HepG2 (cell line): Measurements from ENCODE around the gene EIF3A. TPM values are rescaled to one million over a fixed set of nuclear protein-coding genes. Genes with fewer than 3 reads are reported as not detected.

Experiments
- ADNP ChIP-seq: sonication (generic); formaldehyde crosslinking; IDR thresholded peaks from 2 replicates; pipeline ENCODE4 v1.4.0; 2020; ENCODE audit warnings: missing genetic modification reagents
- EED ChIP-seq: sonication (generic); formaldehyde crosslinking; IDR thresholded peaks from 2 replicates; pipeline ENCODE4 v1.5.0; 2020; ENCODE audit warnings: mild to moderate bottlenecking, missing genetic modification reagents
- ETS1 ChIP-seq: sonication (generic); formaldehyde crosslinking; IDR thresholded peaks from 2 replicates; pipeline ENCODE4 v1.4.0; 2020; ENCODE audit warnings: missing genetic modification reagents
- KDM6A ChIP-seq: IDR thresholded peaks from 2 replicates; pipeline ENCODE4 v1.6.1; 2016; ENCODE audit warnings: low read depth
- NFIB ChIP-seq: sonication (generic); formaldehyde crosslinking; IDR thresholded peaks from 2 replicates; pipeline ENCODE4 v1.9.0; 2021; ENCODE audit warnings: missing genetic modification reagents, mild to moderate bottlenecking, borderline replicate concordance
- NONO ChIP-seq, 2 experiments: fragments of 450-650 bp in 1 of 2; sonication (generic) in 1 of 2; formaldehyde crosslinking in 1 of 2; IDR thresholded peaks in 1 of 2; conservative IDR thresholded peaks in 1 of 2; 2 replicates each; pipeline versions ENCODE4 v1.6.1 to v1.8.0; 2017 to 2022; ENCODE audit warnings: mild to moderate bottlenecking in 1 of 2, missing genetic modification reagents in 1 of 2, moderate library complexity in 1 of 2
- NRL ChIP-seq: sonication (generic); formaldehyde crosslinking; IDR thresholded peaks from 2 replicates; pipeline ENCODE4 v1.5.0; 2020; ENCODE audit warnings: missing genetic modification reagents, mild to moderate bottlenecking, moderate library complexity, borderline replicate concordance
- PATZ1 ChIP-seq: sonication (generic); formaldehyde crosslinking; IDR thresholded peaks from 2 replicates; pipeline ENCODE4 v1.4.0; 2020; ENCODE audit warnings: missing genetic modification reagents
- PAWR ChIP-seq: sonication (generic); formaldehyde crosslinking; IDR thresholded peaks from 2 replicates; pipeline ENCODE4 v1.4.0; 2020; ENCODE audit warnings: missing genetic modification reagents, mild to moderate bottlenecking, borderline replicate concordance
- PITX1 ChIP-seq: sonication (generic); formaldehyde crosslinking; IDR thresholded peaks from 2 replicates; pipeline ENCODE4 v1.5.1; 2020; ENCODE audit warnings: mild to moderate bottlenecking, missing genetic modification reagents
- RFX3 ChIP-seq: IDR thresholded peaks from 2 replicates; pipeline ENCODE4 v1.6.1; 2016; ENCODE audit warnings: missing biosample characterization, missing genetic modification reagents
- TRIM22 ChIP-seq: fragments of 450-650 bp; IDR thresholded peaks from 2 replicates; pipeline ENCODE4 v1.6.1; 2017
- ZNF138 ChIP-seq: sonication (generic); formaldehyde crosslinking; IDR thresholded peaks from 2 replicates; pipeline ENCODE4 v1.5.0; 2020; ENCODE audit warnings: mild to moderate bottlenecking, low read depth, missing genetic modification reagents
- ZNF18 ChIP-seq: sonication (generic); formaldehyde crosslinking; IDR thresholded peaks from 2 replicates; pipeline ENCODE4 v1.8.0; 2022; ENCODE audit warnings: mild to moderate bottlenecking, missing genetic modification reagents; ENCODE audit not compliant: insufficient replicate concordance
- ZNF3 ChIP-seq: IDR thresholded peaks from 2 replicates; pipeline ENCODE4 v1.7.0; 2017; ENCODE audit warnings: inconsistent platforms
- ZNF556 ChIP-seq: sonication (generic); formaldehyde crosslinking; IDR thresholded peaks from 2 replicates; pipeline ENCODE4 v1.4.0; 2020; ENCODE audit warnings: mild to moderate bottlenecking, missing genetic modification reagents, borderline replicate concordance
- ZNF570 ChIP-seq: sonication (generic); formaldehyde crosslinking; IDR thresholded peaks from 2 replicates; pipeline ENCODE4 v1.4.0; 2020; ENCODE audit warnings: mild to moderate bottlenecking, missing genetic modification reagents, borderline replicate concordance
- ZNF615 ChIP-seq: sonication (generic); formaldehyde crosslinking; IDR thresholded peaks from 2 replicates; pipeline ENCODE4 v1.5.0; 2020; ENCODE audit warnings: mild to moderate bottlenecking, missing genetic modification reagents, borderline replicate concordance
- polyA plus RNA-seq, 8 experiments: library from polyadenylated mRNA; depleted of rRNA in 3 of 8; stranded (reverse) in 7 of 8; unstranded in 1 of 8; fragments of >200 nt; fragmentation: Illumina TruSeq in 4 of 8; extraction: Trizol in 4 of 8; gene quantifications; 2 replicates each; pipeline versions ENCODE4 v1.2.1 to v1.2.3, GENCODE V29; 2011 to 2016; ENCODE audit warnings: low read depth in 4 of 8, missing spikeins in 1 of 8, mixed read lengths in 1 of 8; ENCODE audit not compliant: insufficient read depth in 1 of 8
- total RNA-seq, 5 experiments: library from RNA; depleted of rRNA; stranded (reverse); fragments of >200 nt; fragmentation: Illumina TruSeq; extraction: Trizol; gene quantifications; 2 replicates each; pipeline ENCODE4 v1.2.3, GENCODE V29; 2016; ENCODE audit warnings: low read depth in 1 of 5
- TF ChIP-seq, protein P1 (sequence below): sonication (generic); formaldehyde crosslinking; IDR thresholded peaks from 2 replicates; pipeline ENCODE4 v1.8.1; 2022; ENCODE audit warnings: low read depth, mild to moderate bottlenecking, missing genetic modification reagents

The EIF3A gene
- total and polyA plus RNA-seq, 2 of the 13 experiments (the other 11 are each of a cell fraction or from before 2014, with no cell fraction given), result 25.6 to 117 TPM

- TF ChIP-seq NONO (IDR thresholded peaks at IDR 0.05) (no peak), NONO (CRISPR knock-in tag; conservative IDR thresholded peaks at IDR 0.05) (no peak), NFIB (no peak), PITX1 (no peak), KDM6A (CRISPR knock-in tag) (no peak), ZNF138 (no peak), ZNF570 (CRISPR knock-in tag) (no peak), EED (CRISPR knock-in tag) (peak; percentile 5; the same call in 1 of the 2 replicates), TRIM22 (no peak), ZNF556 (no peak), RFX3 (CRISPR knock-in tag) (no peak), ETS1 (CRISPR knock-in tag) (no peak), PAWR (CRISPR knock-in tag) (no peak), ADNP (CRISPR knock-in tag) (no peak), ZNF3 (CRISPR knock-in tag) (no peak), PATZ1 (no peak; the same call in 1 of the 2 replicates), ZNF18 (CRISPR knock-in tag) (no peak), NRL (CRISPR knock-in tag) (0 out of 2 replicates have a peak, but pooled peaks have one; percentile 24), ZNF615 (no peak)
- TF ChIP-seq, protein P1, sequence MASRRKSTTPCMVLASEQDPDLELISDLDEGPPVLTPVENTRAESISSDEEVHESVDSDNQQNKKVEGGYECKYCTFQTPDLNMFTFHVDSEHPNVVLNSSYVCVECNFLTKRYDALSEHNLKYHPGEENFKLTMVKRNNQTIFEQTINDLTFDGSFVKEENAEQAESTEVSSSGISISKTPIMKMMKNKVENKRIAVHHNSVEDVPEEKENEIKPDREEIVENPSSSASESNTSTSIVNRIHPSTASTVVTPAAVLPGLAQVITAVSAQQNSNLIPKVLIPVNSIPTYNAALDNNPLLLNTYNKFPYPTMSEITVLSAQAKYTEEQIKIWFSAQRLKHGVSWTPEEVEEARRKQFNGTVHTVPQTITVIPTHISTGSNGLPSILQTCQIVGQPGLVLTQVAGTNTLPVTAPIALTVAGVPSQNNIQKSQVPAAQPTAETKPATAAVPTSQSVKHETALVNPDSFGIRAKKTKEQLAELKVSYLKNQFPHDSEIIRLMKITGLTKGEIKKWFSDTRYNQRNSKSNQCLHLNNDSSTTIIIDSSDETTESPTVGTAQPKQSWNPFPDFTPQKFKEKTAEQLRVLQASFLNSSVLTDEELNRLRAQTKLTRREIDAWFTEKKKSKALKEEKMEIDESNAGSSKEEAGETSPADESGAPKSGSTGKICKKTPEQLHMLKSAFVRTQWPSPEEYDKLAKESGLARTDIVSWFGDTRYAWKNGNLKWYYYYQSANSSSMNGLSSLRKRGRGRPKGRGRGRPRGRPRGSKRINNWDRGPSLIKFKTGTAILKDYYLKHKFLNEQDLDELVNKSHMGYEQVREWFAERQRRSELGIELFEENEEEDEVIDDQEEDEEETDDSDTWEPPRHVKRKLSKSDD (CRISPR knock-in tag), result no peak
Measured at GRCh38 chr10:119079599-119080520, 757 bp downstream of the EIF3A start (continued).
